SKM-1 treated with dmso at 0.1 percent for 144 hours (cell line): ENCODE results near the gene SH2D2A.

Experiments used
- DNase-seq: peaks from one replicate; lab custom pipeline; 2025; ENCODE audit not compliant: unreplicated experiment; lab: John Stamatoyannopoulos, UW

SH2D2A gene

GRCh38 chr1:156805766-156806511, 10.7 kb downstream of the SH2D2A start:
- DNase-seq = no peak

DNA sequence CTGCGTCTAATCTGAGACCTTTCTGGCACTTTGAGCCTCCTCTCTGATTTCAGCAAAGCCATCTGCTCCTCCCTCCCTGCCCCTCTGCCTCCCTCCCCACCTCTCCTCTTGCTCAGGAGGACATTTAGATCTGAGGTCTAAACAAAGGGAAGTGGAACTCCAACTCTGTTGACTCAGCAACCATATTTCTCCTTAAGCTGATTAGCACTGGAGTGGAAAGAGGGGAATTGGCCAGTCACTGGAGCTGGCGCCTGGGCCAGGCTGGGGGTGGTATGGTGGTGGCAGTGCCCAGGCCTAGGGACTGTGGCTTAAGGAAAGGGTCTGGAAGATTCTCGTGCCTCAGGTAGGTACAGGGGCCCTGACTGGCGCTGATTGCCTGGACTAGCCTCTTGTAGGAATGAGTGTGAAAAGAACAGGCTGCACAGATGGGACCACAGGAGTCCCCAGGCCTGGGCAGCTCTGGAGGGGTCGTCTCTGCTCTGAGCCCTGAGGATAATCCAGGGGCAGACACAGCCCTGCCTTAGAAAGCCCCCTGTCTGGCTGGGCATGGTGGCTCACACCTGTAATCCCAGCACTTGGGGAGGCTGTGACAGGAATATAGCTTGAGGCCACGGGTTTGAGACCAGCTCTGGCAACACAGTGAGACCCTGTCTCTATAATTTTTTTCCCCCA, 11.9 kb downstream of the SH2D2A start:
- DNase-seq = peak; percentile 93

DNA sequence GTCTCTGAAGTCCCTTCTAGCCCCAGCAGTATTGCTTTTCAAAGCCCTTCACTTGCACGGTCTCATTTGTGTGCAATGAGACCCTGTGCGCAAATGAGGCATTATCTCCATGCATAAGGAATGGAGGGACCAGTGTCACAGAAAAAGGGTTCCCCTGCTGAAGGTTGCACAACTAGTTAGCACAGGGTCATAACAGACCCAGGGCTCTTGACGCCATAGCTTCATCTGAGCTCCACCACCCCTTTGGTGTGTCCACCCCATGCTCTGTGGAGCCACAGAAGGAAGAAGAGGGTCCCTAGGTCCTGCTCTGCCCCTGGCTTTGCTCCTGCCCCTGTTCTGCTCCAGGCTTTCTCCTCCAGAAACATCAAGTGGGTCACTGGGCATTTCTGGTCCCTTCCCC, 12.6 kb downstream of the SH2D2A start:
- DNase-seq = no peak

DNA sequence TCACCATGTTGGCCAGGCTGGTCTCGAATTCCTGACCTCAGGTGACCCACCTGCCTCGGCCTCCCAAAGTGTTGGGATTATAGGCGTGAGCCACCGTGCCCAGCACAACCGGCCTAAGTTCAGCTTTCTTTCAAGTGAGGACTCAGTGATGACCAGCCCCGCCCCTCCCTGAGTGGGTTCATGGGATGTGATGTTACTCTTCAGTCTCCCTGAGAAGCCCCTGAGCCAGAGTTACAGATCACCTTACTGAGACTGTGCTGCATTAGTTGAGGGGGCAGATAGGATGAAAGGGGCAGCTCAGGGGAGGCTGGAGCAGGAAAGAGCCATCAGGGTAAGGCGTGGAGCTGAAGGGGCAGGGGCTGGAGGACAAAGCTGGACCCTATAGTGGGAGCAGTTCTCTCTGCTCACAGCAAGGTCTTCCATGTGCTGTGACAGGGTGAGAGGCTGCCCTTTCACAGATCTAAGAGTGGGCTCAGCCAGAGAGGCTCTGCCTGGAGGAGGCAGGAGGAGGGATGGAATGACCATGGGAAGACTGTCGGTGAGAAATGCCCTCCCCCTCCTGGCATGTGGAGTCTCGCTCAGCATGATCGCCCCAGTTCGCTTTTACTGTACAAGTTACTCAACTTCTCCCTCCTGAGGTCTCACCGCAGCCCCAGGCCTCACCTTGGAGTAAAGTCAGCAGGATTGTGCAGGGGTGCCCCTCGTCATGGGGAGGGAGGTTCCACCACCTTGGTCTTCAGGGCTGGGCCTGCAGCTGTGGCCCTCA, 13.4 kb downstream of the SH2D2A start:
- no peak for DNase-seq

DNA sequence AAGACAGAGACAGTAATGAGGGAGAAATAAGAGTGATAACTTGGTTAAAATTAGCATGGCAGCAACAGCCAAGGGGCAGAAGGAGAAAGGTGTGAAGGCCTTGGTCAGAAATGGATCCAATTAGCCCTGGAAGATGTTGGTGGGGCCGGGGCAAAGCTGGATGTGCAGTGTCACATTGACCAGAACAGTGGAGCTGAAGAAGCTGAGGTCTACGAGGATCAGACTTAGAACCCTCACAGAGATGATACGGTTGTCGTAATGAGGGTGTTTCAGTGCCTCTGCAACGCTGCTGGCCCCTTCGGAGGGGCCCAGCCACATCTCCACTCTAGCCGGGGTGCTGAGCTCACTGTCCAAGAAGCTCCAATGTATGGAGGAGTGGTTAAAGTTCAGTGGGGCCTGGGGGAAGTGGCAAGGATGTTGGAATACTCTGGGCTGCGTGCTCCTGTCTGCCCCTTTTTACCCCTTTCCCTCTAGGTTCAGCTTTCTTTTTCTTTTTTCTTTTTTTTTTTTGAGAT, 14.2 kb downstream of the SH2D2A start:
- DNase-seq = no peak

GRCh38 chr1:156801409-156802121, 15.1 kb downstream of the SH2D2A start:
- DNase-seq = peak; percentile 65

GRCh38 chr1:156797212-156797871, 19.3 kb downstream of the SH2D2A start:
- peak; percentile 57 for DNase-seq

DNA sequence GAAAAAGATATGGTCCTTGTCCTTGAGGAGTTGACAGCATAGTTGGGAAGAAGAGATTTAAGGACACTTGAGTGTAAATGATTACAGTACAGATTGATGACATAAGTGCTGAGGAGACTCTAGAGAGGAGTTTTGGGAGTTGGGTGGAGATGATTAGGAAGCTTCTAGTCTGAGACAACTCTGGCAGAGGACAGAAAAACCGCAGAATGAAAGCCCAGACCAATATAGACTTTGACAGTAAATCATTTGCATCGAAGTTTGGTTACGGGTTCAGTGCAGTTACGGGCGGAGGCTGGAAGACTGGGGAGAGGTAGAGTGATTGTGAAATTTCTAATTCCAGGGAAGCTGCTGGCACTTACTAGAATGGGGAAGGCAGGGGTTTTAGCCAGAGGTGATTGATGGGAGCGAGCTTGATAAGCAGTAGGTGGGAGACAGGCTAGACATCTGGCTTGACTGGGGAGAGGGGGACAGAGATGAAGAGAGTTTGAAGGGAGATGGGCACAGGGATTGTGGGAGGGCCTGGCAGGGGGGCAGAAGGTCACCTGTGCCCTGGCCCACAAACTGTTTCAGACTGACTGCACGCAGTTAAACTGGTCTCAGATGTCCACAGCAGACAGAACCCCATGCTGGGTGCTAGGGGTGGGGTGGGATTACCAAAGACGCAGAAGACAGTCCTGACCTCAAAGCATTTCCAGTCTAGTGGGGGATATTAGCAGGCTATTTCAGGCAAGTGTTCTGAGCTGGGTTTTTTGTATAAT, 20.1 kb downstream of the SH2D2A start:
- DNase-seq = no peak

- no peak for DNase-seq
Measured at GRCh38 chr1:156795787-156796186, 20.9 kb downstream of the SH2D2A start.

- no peak for DNase-seq
Measured at GRCh38 chr1:156795374-156795733, 21.3 kb downstream of the SH2D2A start.

GRCh38 chr1:156794506-156795373, 21.9 kb downstream of the SH2D2A start:
- no peak for DNase-seq

- no peak for DNase-seq
Measured at GRCh38 chr1:156789621-156790318, 26.9 kb downstream of the SH2D2A start.

DNA sequence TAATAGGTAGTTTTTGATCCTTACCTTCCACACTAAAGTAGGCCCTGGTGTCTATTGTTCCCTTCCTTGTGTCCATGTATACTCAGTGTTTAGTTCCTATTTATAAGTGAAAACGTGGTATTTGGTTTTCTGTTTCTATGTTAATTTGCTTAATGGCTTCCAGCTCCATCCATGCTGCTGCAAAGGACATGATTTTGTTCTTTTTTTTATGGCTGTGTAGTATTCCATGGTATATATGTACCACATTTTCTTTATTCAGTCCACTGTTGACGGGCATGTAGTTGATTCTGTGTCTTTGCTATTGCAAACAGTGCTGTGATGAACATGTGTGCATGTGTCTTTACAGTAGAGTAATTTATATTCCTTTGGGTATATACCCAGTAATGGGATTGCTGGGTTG, 28.5 kb downstream of the SH2D2A start:
- no peak for DNase-seq

DNA sequence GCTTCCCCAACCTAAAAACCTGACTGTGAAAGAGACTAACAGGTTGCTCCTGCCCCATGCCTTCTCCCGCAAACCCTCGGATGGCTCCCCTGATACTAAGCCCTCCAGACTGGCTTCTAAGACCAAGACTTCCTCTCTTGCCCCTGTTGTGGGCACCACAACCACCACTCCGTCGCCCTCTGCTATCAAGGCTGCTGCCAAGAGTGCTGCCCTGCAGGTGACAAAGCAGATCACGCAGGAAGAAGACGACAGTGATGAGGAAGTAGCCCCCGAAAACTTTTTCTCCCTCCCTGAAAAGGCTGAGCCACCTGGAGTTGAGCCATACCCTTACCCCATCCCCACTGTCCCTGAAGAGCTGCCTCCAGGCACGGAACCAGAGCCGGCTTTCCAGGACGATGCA, 30.0 kb downstream of the SH2D2A start:
- DNase-seq = no peak

- DNase-seq = no peak
Measured at GRCh38 chr1:156785458-156785857, 31.2 kb downstream of the SH2D2A start.

DNA sequence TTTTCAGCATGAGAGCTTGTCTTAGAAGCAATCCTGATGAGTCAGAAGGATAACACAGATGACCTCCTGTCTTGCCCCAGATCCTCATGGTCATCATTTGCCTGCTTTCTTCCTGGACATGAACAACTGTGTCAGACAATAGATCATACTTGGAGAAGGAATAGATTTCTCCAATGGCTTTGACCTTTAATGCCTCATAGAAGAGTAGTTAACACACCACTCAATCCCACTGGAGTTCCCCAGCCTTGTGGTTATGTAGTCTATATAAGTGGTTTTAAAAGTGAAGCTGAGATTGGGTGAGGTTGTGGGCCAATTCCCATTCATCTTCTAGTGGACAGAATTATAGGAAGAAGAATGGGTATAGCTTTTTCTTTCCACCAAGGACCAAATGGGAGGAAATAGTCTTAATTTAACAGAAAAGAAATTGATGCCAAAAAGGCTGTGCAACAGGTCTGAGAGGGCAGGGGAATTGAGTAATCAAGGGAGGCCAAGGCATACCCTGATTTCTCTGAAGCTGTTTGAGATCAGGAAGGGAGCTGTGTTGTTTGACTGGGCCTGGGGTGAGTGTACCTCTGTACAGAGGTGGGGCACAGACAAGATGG, 35.0 kb downstream of the SH2D2A start:
- no peak for DNase-seq

DNA sequence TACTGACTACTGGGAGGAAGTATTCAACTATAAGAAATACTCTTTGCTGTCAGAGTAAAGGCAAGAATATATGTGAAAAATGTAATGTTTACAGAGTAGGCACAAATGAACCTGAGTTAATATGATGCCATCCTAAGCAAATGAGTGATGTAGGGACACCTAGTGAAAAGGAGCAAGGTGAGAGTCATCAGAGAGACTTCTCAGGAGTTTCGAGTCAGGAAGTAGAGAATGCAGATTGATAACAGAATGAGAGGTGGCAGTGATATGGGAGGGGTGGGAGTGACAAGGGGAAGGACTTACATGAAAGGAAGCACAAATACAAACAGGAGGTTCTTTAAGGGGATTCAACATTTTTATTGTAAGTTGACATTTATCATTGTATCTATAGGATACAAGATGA, 39.1 kb downstream of the SH2D2A start:
- DNase-seq = no peak

DNA sequence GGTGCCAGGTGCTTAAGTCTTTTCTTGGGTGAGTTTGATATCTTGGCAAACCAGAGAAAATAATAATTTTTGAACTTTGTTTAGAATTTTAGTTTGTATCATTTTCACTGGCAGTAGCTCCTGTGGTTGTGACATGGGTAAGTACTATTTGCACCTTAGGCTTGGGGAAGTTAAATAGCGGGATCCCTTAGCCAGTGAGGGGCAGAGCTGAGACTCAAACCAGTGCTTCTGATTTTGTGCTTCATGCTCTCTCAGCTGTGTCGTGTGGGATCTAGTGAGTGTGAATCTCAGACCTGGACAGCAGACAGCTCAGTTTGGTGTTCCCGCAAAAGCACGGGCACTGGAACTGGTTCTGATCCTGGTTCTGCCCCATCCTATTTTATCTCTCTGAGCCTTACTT, 39.7 kb downstream of the SH2D2A start:
- no peak for DNase-seq
